RWPE1 (cell line): Measurements from ENCODE around the gene MAML3.

ENCODE experiments used
- CTCF ChIA-PET: fragments of 350-600 bp; sonication (Branson Sonifier 250); formaldehyde crosslinking; extraction: SDS; loops from one replicate; lab custom pipeline; 2021; lab: Yijun Ruan, JAX
- POLR2A ChIA-PET: fragments of 400-600 bp; formaldehyde crosslinking; extraction: SDS; loops from one replicate; lab custom pipeline; 2020; ENCODE audit warnings: antibody characterized with exemption; ENCODE audit not compliant: low non-redundant PET; lab: Yijun Ruan, JAX
- DNase-seq: peaks from one replicate; pipeline ENCODE4 v3.0.0; 2012; ENCODE audit warnings: low spot score
- H3K27ac ChIP-seq: fragments of 450-650 bp; 2 replicates; pipeline ENCODE4 v1.5.1; 2017
- TF ChIP-seq, protein P1 (sequence below): fragments of 450-650 bp; conservative IDR thresholded peaks from 2 replicates; pipeline ENCODE4 v1.5.1; 2017; ENCODE audit warnings: low read depth, mild to moderate bottlenecking

The MAML3 gene

DNA sequence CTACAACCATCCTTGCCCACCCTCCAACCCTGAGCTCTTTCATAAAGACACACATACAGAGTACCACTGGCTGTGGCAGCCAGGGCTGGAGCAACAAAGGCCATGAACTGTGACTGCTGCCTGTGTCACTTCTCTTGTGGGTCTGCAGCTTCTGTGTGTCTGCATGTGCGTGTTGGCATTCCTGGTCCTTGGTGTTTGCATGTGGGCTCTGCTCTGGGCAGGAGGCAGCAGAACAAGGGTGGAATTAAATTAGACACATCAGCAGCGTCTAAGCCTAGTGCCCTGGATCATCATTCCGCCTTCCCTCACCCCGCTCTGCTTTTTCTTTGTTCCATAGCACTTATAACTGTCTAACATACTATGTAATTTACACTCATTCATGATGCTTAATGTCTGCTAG, 330.6 kb downstream of the MAML3 start:
- no peak overlapping the region for H3K27ac ChIP-seq
- TF ChIP-seq, protein P1, sequence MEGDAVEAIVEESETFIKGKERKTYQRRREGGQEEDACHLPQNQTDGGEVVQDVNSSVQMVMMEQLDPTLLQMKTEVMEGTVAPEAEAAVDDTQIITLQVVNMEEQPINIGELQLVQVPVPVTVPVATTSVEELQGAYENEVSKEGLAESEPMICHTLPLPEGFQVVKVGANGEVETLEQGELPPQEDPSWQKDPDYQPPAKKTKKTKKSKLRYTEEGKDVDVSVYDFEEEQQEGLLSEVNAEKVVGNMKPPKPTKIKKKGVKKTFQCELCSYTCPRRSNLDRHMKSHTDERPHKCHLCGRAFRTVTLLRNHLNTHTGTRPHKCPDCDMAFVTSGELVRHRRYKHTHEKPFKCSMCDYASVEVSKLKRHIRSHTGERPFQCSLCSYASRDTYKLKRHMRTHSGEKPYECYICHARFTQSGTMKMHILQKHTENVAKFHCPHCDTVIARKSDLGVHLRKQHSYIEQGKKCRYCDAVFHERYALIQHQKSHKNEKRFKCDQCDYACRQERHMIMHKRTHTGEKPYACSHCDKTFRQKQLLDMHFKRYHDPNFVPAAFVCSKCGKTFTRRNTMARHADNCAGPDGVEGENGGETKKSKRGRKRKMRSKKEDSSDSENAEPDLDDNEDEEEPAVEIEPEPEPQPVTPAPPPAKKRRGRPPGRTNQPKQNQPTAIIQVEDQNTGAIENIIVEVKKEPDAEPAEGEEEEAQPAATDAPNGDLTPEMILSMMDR: no peak
- POLR2A ChIA-PET: no interaction called here
- CTCF ChIA-PET: no interaction called here
- no peak for DNase-seq

DNA sequence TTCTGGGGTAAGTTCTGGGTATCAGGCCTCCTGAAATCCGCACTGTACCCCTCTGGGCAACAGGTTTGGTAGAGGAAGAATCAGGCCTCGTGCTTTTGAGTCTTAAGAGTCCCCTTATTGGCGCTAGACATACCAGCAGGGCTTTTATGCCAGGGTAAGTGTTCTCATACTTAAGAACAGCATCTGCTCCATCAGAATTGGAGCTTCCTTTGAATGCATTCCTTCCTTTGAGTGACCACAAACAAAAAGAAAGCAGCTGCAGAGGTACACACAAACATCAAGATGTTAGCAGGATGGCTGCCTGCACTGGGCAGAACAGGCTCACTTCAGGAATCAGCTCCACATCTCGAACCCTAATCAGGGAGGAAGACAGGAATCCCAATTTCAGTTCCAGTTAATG, 331.6 kb downstream of the MAML3 start:
- ChIA-PET POLR2A (no interaction called here), CTCF (no interaction called here)
- TF ChIP-seq, protein P1: no peak
- DNase-seq: no peak
- no peak overlapping the region for H3K27ac ChIP-seq

DNA sequence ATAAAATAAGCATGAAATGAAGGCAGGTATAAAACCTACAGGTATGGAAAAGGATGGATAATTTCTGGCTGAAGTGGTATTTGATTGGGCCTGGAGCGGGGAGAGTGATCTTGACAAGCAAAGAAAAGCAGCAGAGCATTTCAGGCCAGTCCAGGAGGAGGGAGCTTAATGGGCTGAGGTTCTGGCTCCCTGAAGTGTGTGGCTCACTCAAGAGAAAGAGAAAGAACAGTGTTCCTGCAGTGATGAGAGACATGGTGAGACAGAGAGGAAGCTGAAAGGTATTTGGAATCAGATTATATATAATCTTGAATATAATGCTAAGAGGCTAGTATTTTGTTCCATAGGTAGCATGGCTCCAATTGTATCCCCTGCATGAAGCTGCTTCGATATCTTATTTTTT, 334.9 kb downstream of the MAML3 start:
- POLR2A ChIA-PET: no interaction called here
- H3K27ac ChIP-seq: no peak overlapping the region
- no peak for DNase-seq
- TF ChIP-seq, protein P1: no peak
- CTCF ChIA-PET: no interaction called here

DNA sequence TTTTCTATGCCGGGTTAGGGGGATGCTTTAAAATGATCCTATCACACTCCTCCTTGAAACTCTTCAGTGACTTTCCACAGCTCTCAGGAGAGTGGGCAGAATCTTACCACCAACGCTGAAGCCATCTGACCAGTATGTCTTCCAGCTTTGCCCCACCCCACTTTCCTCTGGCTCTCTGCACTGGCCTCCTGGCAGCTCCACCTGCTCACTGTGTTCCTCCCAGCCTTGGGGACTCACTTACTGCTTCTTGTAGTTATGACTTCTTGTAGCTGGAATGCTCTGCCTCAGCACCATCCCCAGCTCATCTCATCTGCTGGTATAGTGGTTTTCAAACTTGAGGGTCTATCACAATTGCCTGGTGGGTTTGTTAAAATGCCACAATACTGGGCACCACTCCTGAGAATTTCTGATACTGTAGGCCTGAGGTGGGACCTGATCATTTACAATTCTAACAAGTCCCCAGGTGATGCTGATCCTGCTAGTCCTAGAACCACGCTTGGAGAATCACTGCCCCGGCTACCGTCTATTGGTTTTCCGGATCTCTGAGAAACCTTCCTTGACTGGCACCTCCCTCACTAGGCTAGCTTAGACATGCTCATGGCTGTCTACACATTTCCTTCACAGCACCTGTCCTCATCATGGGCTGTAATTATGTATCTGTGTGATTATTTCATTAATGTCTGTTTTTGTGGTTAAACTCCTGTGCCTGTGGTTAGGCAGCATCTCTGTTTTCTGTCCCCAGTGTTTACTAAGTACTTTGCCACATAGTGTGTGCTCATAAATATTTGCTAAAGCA, 336.1 kb downstream of the MAML3 start:
- ChIA-PET CTCF (no interaction called here), POLR2A (interaction anchor here (0.6 kb wide), 1 partner anchor 435 kb away, joined by 5 read pairs; no protein-coding TSS in a partner anchor)
- DNase-seq: no peak
- H3K27ac ChIP-seq: no peak overlapping the region
- TF ChIP-seq, protein P1: no peak

DNA sequence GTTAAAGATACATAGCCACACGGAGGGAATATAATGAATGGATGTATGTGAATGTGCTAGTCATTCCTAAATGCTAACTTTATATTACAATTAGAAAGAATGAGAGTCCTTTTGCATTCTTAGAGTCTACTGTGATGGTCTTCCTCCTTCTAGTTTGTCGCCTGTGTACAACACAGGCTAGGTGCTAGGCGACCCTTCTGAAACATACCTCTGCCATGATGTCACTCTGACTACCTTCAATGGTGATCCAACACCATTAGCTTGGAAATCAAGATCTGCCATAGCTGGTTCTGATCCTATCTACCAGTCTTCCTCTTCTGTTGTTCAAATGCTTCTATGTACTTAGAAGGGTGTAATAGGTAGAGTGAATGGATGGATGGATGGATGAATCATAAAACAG, 337.1 kb downstream of the MAML3 start:
- ChIA-PET CTCF (no interaction called here), POLR2A (no interaction called here)
- DNase-seq: no peak
- TF ChIP-seq, protein P1: no peak
- H3K27ac ChIP-seq: no peak overlapping the region

DNA sequence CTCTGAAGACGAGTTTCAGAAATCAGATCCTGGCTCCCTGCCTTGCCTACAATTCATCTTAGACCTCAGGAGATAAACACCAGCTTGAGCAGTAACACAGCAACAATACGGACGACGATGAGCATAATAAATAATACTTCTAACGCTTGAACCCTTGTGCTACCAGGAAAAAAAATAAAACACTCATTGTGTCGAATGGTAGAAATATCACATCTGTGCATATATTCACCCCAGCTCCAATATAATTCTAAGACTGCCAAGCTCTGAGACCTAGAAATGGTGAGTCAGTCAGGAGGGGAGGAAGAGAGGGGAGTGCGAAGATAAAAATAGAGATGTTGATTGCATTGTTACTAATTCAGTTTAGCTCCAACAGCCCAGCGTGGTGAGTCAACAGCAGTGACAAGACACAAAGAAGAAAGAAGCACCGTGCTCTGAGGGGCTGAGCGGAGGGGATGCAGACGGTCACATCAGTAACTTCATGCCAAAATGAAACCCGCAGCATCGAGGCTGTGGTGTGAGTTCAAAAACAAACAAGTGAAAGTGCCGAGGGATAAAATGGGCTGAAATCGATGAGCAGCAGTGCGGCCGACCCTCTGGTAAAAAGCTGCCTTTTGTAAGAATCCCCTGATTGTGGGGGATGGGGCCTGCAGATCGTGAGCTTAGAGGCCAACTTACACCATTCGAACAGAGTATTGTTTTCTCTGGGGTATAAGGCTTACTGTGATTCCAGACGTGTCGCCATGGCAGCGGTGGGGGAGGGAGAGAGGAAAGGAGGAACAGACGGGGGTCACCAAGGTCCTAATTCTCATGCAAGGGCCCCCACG, 338.0 kb downstream of the MAML3 start:
- TF ChIP-seq, protein P1: no peak
- DNase-seq: peak; percentile 10
- POLR2A ChIA-PET: interaction anchor here (0.5 kb wide), 1 partner anchor 335 kb away, joined by 5 read pairs; no protein-coding TSS in a partner anchor
- H3K27ac ChIP-seq: no peak overlapping the region
- CTCF ChIA-PET: interaction anchor here (0.6 kb wide), 1 partner anchor 116 kb away, joined by 3 read pairs; no protein-coding TSS in a partner anchor
